SHP77 (cell line): ENCODE measurements around the gene CNTN5.

ENCODE experiments used
- DNase-seq, 2 experiments: peaks; one replicate each; lab custom pipeline; 2025; lab: John Stamatoyannopoulos, UW

CNTN5 gene

GRCh38 chr11:100080821-100081220, 1060.1 kb downstream of the CNTN5 start:
- no peak for DNase-seq

GRCh38 chr11:100093698-100094097, 1072.9 kb downstream of the CNTN5 start:
- no peak for DNase-seq

DNA sequence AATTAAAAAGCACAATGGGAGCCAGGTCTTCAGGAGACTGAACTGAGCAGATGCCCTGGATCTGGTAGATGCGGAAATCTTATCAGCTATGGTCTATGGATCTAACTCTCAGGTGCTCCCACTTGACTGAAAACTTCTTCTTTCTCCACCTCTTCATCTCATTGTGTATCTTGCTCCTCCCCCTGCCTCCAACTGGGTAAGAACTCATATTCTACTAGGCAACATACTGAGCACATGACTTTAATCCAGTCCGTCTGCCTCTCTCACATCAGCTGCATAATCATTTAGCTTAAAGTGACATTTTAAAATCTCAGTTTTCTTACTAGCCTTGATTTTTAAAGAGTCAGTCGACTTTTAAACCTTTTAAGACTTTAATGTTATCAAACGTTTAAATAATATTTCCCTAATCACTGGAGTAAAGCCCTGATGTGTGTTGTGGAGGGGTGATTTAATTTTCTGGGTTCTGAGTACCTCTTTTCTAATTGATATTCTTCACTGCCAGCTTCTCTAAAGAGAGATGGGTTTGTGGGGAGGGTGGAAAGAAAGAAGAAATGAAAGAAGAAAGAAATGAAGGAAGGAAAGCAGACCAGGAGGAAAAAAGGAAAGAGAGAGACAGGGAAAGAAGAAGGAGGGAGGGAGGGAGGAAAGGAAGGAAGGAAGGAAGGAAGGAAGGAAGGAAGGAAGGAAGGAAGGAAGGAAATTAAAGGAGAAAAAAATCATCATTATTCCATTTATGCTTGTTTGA, 1073.5 kb downstream of the CNTN5 start:
- no peak for DNase-seq

- no peak for DNase-seq
Measured at GRCh38 chr11:100095809-100096208, 1075.1 kb downstream of the CNTN5 start.

GRCh38 chr11:100098560-100098959, 1077.8 kb downstream of the CNTN5 start:
- no peak for DNase-seq

- DNase-seq, result no peak
Measured at GRCh38 chr11:100105255-100105981, 1084.7 kb downstream of the CNTN5 start.

GRCh38 chr11:100105982-100106358, 1085.2 kb downstream of the CNTN5 start:
- DNase-seq, result peak; percentile 47 to 48

DNA sequence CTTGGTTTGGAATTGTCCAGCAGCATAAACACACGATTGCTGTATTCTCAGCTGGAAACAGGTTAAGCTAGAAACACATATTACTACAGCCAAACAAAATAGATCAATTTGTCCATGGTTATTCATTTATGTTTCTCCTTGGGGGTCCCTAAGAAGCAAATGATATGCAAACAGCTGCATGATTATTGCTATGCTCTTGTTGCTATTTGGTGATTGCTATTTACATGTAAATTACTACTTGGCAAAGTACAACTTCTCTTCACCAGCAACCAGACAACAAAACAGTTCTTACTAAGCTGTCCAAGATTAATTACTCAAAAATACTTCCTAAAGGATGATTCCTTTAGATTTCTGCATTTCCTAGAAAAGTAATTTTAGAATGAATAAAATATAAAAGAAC, 1098.4 kb downstream of the CNTN5 start:
- DNase-seq, result no peak

DNA sequence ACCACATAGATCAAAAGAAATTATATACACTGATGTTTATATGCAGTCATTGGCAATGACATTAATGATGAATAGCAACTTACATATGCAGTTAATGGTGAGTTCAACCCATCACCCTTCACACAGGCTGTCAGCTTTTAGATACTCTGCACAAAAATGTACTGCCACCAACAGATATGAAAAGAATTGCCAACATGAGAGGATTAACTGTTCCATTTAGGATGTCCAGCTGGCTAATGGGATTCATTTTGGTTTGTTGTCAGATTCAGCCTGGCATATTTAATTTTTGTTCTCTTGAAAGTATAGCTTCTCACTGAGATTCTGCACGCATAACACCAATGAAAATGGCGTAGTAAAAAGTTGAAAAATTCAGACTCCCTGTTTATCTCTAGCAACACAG, 1112.4 kb downstream of the CNTN5 start:
- no peak for DNase-seq

GRCh38 chr11:100141201-100141600, 1120.5 kb downstream of the CNTN5 start:
- no peak for DNase-seq

- peak in 1 of 2 experiments; percentile 6 for DNase-seq
Measured at GRCh38 chr11:100151944-100152343, 1131.2 kb downstream of the CNTN5 start.

DNA sequence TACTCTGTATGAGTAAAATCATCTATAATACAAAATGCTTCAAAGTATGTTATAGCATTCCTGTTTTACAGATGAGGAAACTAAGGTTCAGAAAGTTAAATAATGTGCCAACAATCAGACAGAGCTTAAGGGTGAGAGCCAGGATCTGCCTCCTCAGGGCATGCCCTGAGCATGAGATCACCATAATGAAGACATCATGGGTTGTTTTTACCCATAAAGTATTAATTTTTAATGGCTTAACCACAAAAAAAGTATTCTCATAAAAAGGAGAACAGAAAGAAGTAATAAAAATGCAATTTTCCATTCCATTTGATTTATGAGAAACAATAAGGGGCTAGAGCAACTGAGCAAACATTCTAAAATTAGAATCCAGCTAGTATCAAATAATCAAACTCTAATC, 1132.0 kb downstream of the CNTN5 start:
- no peak for DNase-seq

GRCh38 chr11:100163471-100163870, 1142.7 kb downstream of the CNTN5 start:
- DNase-seq, result no peak

- no peak for DNase-seq
Measured at GRCh38 chr11:100174881-100175280, 1154.1 kb downstream of the CNTN5 start.

DNA sequence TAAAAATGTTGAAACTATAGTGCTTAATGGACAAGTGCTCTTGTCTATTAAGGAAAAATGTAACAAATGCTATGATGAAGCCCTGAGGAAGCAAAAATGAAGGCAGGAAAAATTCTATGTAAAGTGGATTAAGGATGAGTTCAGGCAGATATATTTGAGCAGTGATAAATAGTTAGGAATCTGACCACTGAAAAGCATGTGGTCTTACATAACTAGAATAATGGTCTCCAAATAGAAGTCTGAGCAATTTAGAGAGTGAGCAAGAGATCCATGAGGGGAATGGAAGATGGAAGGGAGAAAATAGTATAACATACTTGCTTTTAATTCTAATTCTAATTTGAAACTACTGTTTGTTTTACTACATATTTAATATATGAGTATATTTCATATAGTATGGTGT, 1155.7 kb downstream of the CNTN5 start:
- DNase-seq, result no peak

GRCh38 chr11:100177651-100178050, 1156.9 kb downstream of the CNTN5 start:
- DNase-seq, result no peak

- no peak for DNase-seq
Measured at GRCh38 chr11:100182350-100182749, 1161.6 kb downstream of the CNTN5 start.

DNA sequence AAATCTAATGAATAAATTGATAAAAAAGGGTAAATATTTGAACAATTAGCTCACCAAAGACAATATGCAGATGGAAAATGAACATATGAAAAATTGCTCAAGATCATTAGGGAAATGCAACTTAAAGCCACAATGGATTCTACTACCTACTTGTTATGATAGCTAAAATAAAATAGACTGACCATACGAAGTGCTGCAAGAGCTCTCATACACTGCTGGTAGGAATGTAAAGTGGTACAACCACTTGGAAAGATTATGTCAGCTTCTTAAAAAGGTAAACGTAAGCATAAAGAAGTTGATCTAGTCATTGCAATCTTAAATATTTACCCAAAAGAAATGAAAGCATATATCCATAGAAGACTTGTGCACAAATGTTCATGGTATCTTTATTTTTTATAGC, 1162.2 kb downstream of the CNTN5 start:
- DNase-seq, result no peak

- no peak for DNase-seq
Measured at GRCh38 chr11:100185588-100185987, 1164.8 kb downstream of the CNTN5 start.

DNA sequence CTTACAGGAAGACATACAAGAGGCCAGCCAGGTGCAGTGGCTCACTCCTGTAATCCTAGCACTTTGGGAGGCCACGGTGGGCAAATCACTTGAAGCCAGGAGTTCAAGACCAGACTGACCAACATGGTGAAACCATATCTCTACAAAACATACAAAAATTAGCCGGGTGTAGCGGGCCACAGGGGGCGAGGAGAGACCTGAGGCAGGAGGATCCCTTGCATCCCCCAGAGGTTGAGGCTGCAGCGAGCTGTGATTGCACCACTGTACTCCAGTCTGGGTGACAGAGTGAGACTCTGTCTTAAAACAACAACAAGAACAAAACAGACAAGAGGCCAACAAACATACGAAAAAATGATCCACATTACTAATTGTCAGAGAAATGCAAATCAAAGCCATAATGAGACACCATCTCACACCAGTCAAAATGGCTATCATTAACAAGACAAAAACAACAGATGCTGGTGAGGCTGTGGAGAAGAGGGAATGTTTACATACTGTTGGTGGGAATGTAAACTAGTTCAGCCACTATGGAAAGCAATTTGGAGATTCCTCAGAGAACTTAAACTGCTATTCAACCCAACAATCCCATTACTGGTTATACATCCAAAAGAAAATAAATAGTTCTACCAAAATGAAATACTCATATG, 1167.5 kb downstream of the CNTN5 start:
- DNase-seq, result no peak

GRCh38 chr11:100190395-100190794, 1169.6 kb downstream of the CNTN5 start:
- no peak for DNase-seq

DNA sequence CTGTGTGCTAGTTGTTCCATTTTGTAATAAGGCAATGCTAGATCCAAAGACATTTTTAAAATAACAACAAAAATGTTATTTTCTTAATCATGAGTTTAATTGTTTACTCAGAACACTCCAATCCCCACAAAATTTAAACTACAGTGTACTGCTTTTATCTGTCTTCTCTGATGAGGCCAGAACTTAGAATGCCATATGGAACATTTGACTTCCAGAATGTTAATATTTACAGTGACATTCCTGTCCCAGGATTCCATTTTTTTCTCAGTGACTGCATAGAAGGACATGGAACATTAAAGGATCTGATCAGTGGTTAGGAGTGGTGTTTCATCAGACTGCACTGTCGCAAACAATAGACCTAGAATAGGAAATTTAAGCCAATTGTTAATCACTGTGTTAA, 1171.4 kb downstream of the CNTN5 start:
- DNase-seq, result no peak

DNA sequence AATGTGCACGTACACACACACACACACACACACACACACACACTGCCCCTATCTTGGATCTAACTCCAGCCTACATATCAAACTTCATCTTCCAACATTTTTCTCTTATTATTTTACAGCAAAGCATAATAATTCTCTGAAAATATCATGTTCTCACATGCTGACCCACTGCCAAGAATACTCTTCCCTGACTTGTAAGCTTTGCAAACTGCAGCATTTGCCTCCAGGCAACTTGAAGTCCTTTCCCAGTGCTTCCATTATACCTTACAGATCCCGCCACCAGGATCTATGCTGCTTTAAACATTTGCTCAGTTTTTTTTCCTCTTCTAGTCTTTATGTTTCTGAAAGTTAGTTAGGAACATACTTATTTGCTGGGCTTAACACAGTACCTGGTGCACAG, 1183.0 kb downstream of the CNTN5 start:
- DNase-seq, result no peak
